SK-N-MC (cell line): ENCODE data around the gene HK3.

Experiments used
- EZH2 ChIP-seq: fragments of 200-600 bp; sonication (generic); IDR thresholded peaks from one replicate; pipeline ENCODE4 v1.6.1; 2017; ENCODE audit warnings: antibody characterized with exemption
- POLR2AphosphoS5 ChIP-seq: IDR thresholded peaks from 2 replicates; pipeline ENCODE4 v1.6.1; 2012; ENCODE audit warnings: mild to moderate bottlenecking, low read depth, low read length, borderline replicate concordance

DNA sequence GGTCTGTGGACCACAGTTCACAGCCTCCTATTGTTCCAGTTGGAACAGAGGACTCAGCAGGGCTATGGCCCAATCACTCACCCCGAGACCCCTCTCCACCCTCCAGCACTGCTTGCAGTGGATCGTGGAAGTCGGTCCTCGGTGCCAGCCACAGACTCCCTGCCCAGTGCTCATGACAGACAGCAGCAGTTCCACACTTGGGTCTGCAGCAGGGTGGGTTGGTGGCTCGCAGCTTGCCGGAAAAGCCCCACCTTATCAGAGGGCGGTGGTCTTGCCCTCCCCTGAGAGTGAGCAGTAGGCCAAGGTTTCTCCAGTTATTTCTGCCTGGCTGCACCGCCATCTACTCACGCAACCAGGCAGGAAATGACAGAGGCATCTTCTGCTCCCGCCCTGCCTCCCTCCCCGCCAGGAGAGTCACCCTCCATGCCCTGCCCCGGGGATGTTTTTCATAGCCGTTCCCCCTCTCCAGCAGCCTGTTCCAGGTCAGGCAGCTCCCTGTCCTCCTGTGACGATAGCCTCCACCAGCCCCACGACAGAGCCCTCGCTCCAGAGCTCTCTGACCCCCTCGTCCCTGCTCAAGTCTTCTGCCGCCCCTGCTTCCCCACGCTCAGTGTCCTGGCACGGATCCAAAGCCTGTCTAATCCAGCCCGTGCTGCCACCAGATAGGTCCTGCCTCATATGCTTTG lies 54.3 kb downstream of the HK3 start:
- TF ChIP-seq POLR2AphosphoS5 (no peak), EZH2 (no peak)
